Activated naive CD4-positive, alpha-beta T cell treated with anti-CD3 and anti-CD28 coated beads, Interleukin-2, amount 50 U/mL, for 16 hours (primary cell): Measurements from ENCODE around the gene OBSL1.
A peak's percentile ranks its signal among the peaks of the same experiment; 100 is the strongest.

Source experiments
- DNase-seq: peaks from one replicate; pipeline ENCODE4 v3.0.0-alpha.2; 2020

The OBSL1 gene

GRCh38 chr2:219548990-219549389 is 22.3 kb downstream of the OBSL1 start:
- no peak for DNase-seq

GRCh38 chr2:219547621-219548020 is 23.7 kb downstream of the OBSL1 start:
- no peak for DNase-seq

GRCh38 chr2:219545943-219546352 is 25.4 kb downstream of the OBSL1 start:
- DNase-seq, result no peak

- no peak for DNase-seq
Observed at GRCh38 chr2:219545295-219545942, 25.9 kb downstream of the OBSL1 start.

GRCh38 chr2:219544567-219544966 is 26.8 kb downstream of the OBSL1 start:
- no peak for DNase-seq

GRCh38 chr2:219543596-219544358 is 27.6 kb downstream of the OBSL1 start, which contains the start of the genes CHPF and TMEM198:
Gene CHPF (minus strand): TSS chr2:219543809. CDS start chr2:219543538, 271 bp downstream.
Gene TMEM198 (plus strand): TSS chr2:219544028. CDS start chr2:219544728, 700 bp downstream.
- peak; percentile 95 for DNase-seq

- no peak for DNase-seq
Observed at GRCh38 chr2:219542931-219543595, 28.3 kb downstream of the OBSL1 start.

GRCh38 chr2:219541611-219542180 is 29.6 kb downstream of the OBSL1 start:
- peak; percentile 89 for DNase-seq

- no peak for DNase-seq
Observed at GRCh38 chr2:219540784-219541504, 30.4 kb downstream of the OBSL1 start.

GRCh38 chr2:219539926-219540678 is 31.2 kb downstream of the OBSL1 start:
- DNase-seq, result no peak

GRCh38 chr2:219538956-219539788 is 32.2 kb downstream of the OBSL1 start:
- DNase-seq, result no peak

GRCh38 chr2:219538504-219538951 is 32.8 kb downstream of the OBSL1 start:
- no peak for DNase-seq

GRCh38 chr2:219537657-219538488 is 33.5 kb downstream of the OBSL1 start:
- no peak for DNase-seq

GRCh38 chr2:219536967-219537366 is 34.4 kb downstream of the OBSL1 start:
- DNase-seq, result no peak

GRCh38 chr2:219536425-219536824 is 34.9 kb downstream of the OBSL1 start:
- DNase-seq, result no peak

- no peak for DNase-seq
Observed at GRCh38 chr2:219533930-219534661, 37.2 kb downstream of the OBSL1 start.

GRCh38 chr2:219532378-219532649 is 39.0 kb downstream of the OBSL1 start:
- DNase-seq, result no peak

GRCh38 chr2:219531639-219532377 is 39.5 kb downstream of the OBSL1 start:
- no peak for DNase-seq
